ENCODE measurements around the gene FGF1.

DNA sequence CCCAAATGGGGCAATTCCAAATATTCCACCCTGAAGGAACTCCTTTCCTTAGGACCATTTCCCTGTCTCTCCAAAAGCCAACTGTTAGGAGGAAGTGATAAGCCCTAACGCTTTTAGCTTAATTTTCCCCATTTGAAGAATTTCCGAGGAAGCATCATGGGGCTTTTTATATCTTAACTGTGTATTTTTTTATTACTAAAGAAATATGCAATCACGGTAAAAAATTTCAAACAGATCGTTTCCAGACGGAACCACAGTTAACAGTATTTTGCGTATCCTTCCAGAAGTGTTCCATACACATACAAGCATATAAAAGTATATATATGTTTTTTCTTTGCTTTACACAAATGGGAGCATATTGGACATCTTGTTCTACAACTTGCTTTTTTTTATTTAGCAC lies 133.8 kb downstream of the FGF1 start:
- TF ChIP-seq POLR2A (IDR thresholded peaks at IDR 0.05; ENCODE audit: low read length) (no peak), GATA1 (IDR thresholded peaks at IDR 0.05; ENCODE audit: low read depth, low read length) (no peak)

Data from erythroblast (primary cell).